ENCODE results near the gene UNC5C.

GRCh38 chr4:95537191-95537590 is 11.6 kb downstream of the UNC5C start:
- TF ChIP-seq CTCF (conservative IDR thresholded peaks at IDR 0.05; ENCODE audit: low read depth, low read length) (no peak), RAD21 (IDR thresholded peaks at IDR 0.05; ENCODE audit: low read length) (no peak), FOS (IDR thresholded peaks at IDR 0.05; ENCODE audit: low read depth, low read length) (no peak)
